HepG2 (cell line): ENCODE measurements around the gene RCCD1. TPM values are rescaled to one million over a fixed set of nuclear protein-coding genes. Genes with fewer than 3 reads are reported as not detected.
A peak's percentile ranks its signal among the peaks of the same experiment; 100 is the strongest.

Experiments
- AHDC1 ChIP-seq: sonication (generic); formaldehyde crosslinking; IDR thresholded peaks from 2 replicates; pipeline ENCODE4 v1.5.1; 2020; ENCODE audit warnings: mild to moderate bottlenecking, missing genetic modification reagents, borderline replicate concordance
- ARID3A ChIP-seq: IDR thresholded peaks from 2 replicates; pipeline ENCODE4 v1.6.1; 2012; ENCODE audit warnings: low read depth, low read length, improper control_type of control experiment
- BRF2 ChIP-seq: sonication (generic); formaldehyde crosslinking; IDR thresholded peaks from 2 replicates; pipeline ENCODE4 v1.8.1; 2022; ENCODE audit warnings: mild to moderate bottlenecking, missing genetic modification reagents
- FOXA1 ChIP-seq, 2 experiments: fragments of 450-650 bp in 1 of 2; sonication (generic) in 1 of 2; formaldehyde crosslinking in 1 of 2; IDR thresholded peaks; 2 replicates each; pipeline versions ENCODE4 v1.4.0 to v1.6.1; 2016 to 2020; ENCODE audit warnings: missing genetic modification reagents in 1 of 2
- HOMEZ ChIP-seq: IDR thresholded peaks from 2 replicates; pipeline ENCODE4 v1.6.1; 2016; ENCODE audit warnings: low read depth
- KLF12 ChIP-seq: sonication (generic); formaldehyde crosslinking; IDR thresholded peaks from 2 replicates; pipeline ENCODE4 v1.4.0; 2020; ENCODE audit warnings: missing genetic modification reagents, borderline replicate concordance
- NCOA2 ChIP-seq: sonication (generic); formaldehyde crosslinking; IDR thresholded peaks from 2 replicates; pipeline ENCODE4 v1.8.0; 2022; ENCODE audit warnings: inconsistent platforms
- PHF21A ChIP-seq: sonication (generic); formaldehyde crosslinking; IDR thresholded peaks from 2 replicates; pipeline ENCODE4 v1.5.0; 2020; ENCODE audit warnings: mild to moderate bottlenecking, missing genetic modification reagents
- RBAK ChIP-seq: sonication (generic); formaldehyde crosslinking; IDR thresholded peaks from 2 replicates; pipeline ENCODE4 v1.5.1; 2020; ENCODE audit warnings: mild to moderate bottlenecking, missing genetic modification reagents
- RFX5 ChIP-seq: IDR thresholded peaks from 2 replicates; pipeline ENCODE4 v1.6.1; 2011; ENCODE audit warnings: low read depth, low read length, improper control_type of control experiment
- RXRA ChIP-seq: sonication (generic); formaldehyde crosslinking; IDR thresholded peaks from 2 replicates; pipeline ENCODE4 v1.5.1; 2020; ENCODE audit warnings: missing genetic modification reagents
- STAT5B ChIP-seq: sonication (generic); formaldehyde crosslinking; IDR thresholded peaks from 2 replicates; pipeline ENCODE4 v1.4.0; 2020; ENCODE audit warnings: missing genetic modification reagents
- ZBTB37 ChIP-seq: sonication (generic); formaldehyde crosslinking; IDR thresholded peaks from 2 replicates; pipeline ENCODE4 v1.4.0; 2020; ENCODE audit warnings: mild to moderate bottlenecking, missing genetic modification reagents
- ZNF367 ChIP-seq: sonication (generic); formaldehyde crosslinking; IDR thresholded peaks from 2 replicates; pipeline ENCODE4 v1.4.0; 2020; ENCODE audit warnings: missing genetic modification reagents, borderline replicate concordance
- ZNF550 ChIP-seq: sonication (generic); formaldehyde crosslinking; IDR thresholded peaks from 2 replicates; pipeline ENCODE4 v1.4.0; 2020; ENCODE audit warnings: mild to moderate bottlenecking, missing genetic modification reagents, borderline replicate concordance
- ZNF607 ChIP-seq: sonication (generic); formaldehyde crosslinking; IDR thresholded peaks from 2 replicates; pipeline ENCODE4 v1.5.1; 2020; ENCODE audit warnings: missing genetic modification reagents, mild to moderate bottlenecking, borderline replicate concordance
- ZSCAN22 ChIP-seq: sonication (generic); formaldehyde crosslinking; IDR thresholded peaks from 2 replicates; pipeline ENCODE4 v1.4.0; 2020; ENCODE audit warnings: mild to moderate bottlenecking, missing genetic modification reagents
- polyA plus RNA-seq, 8 experiments: library from polyadenylated mRNA; depleted of rRNA in 3 of 8; stranded (reverse) in 7 of 8; unstranded in 1 of 8; fragments of >200 nt; fragmentation: Illumina TruSeq in 4 of 8; extraction: Trizol in 4 of 8; gene quantifications; 2 replicates each; pipeline versions ENCODE4 v1.2.1 to v1.2.3, GENCODE V29; 2011 to 2016; ENCODE audit warnings: low read depth in 4 of 8, missing spikeins in 1 of 8, mixed read lengths in 1 of 8; ENCODE audit not compliant: insufficient read depth in 1 of 8
- total RNA-seq, 5 experiments: library from RNA; depleted of rRNA; stranded (reverse); fragments of >200 nt; fragmentation: Illumina TruSeq; extraction: Trizol; gene quantifications; 2 replicates each; pipeline ENCODE4 v1.2.3, GENCODE V29; 2016; ENCODE audit warnings: low read depth in 1 of 5

RCCD1 gene
- total and polyA plus RNA-seq, 2 of the 13 experiments (the other 11 are each of a cell fraction or from before 2014, with no cell fraction given), result 14.1 to 15.1 TPM

- no peak for TF ChIP-seq BRF2 (CRISPR knock-in tag)
- peak; percentile 53; the same call in 1 of the 2 replicates for TF ChIP-seq AHDC1
- no peak for TF ChIP-seq FOXA1 (IDR thresholded peaks at IDR 0.05)
- TF ChIP-seq FOXA1 (CRISPR knock-in tag; IDR thresholded peaks at IDR 0.05), result 0 out of 2 replicates have a peak, but pooled peaks have one; percentile 22
- TF ChIP-seq ZNF367 (CRISPR knock-in tag), result no peak
- TF ChIP-seq ARID3A, result no peak
- TF ChIP-seq RFX5, result peak; percentile 59
- no peak for TF ChIP-seq ZBTB37
- no peak for TF ChIP-seq STAT5B
- TF ChIP-seq HOMEZ, result peak; percentile 36; the same call in 1 of the 2 replicates
- peak; percentile 52 for TF ChIP-seq NCOA2 (CRISPR knock-in tag)
- TF ChIP-seq ZSCAN22 (CRISPR knock-in tag), result no peak
- TF ChIP-seq PHF21A, result peak; percentile 71
- peak; percentile 43; the same call in 1 of the 2 replicates for TF ChIP-seq ZNF607 (CRISPR knock-in tag)
- no peak for TF ChIP-seq RBAK (CRISPR knock-in tag)
- 0 out of 2 replicates have a peak, but pooled peaks have one; percentile 29 for TF ChIP-seq KLF12
- no peak; the same call in none of the 2 replicates for TF ChIP-seq RXRA (CRISPR knock-in tag)
- no peak; the same call in 1 of the 2 replicates for TF ChIP-seq ZNF550 (CRISPR knock-in tag)
Measured at GRCh38 chr15:90931828-90932659, 22.6 kb upstream of the RCCD1 start, which contains the start of gene HDDC3 (continued).
